GM18526 (cell line): ENCODE data around the gene CETN3.

Experiments used
- POLR2A ChIP-seq: IDR thresholded peaks from 3 replicates; pipeline ENCODE4 v1.6.1; 2011; ENCODE audit not compliant: insufficient read length; ENCODE audit errors: extremely low read depth

CETN3 gene

GRCh38 chr5:90356622-90357021 lies 52.9 kb downstream of the CETN3 start:
- TF ChIP-seq POLR2A = no peak

GRCh38 chr5:90356176-90356575 lies 53.4 kb downstream of the CETN3 start:
- no peak for TF ChIP-seq POLR2A

- TF ChIP-seq POLR2A = no peak
Measured at GRCh38 chr5:90355635-90356034, 53.9 kb downstream of the CETN3 start.

GRCh38 chr5:90353254-90353653 lies 56.3 kb downstream of the CETN3 start:
- no peak for TF ChIP-seq POLR2A

GRCh38 chr5:90351101-90351500 lies 58.5 kb downstream of the CETN3 start:
- TF ChIP-seq POLR2A = no peak

GRCh38 chr5:90347462-90347861 lies 62.1 kb downstream of the CETN3 start:
- no peak for TF ChIP-seq POLR2A

GRCh38 chr5:90345684-90346083 lies 63.9 kb downstream of the CETN3 start:
- TF ChIP-seq POLR2A = no peak

GRCh38 chr5:90344689-90345088 lies 64.9 kb downstream of the CETN3 start:
- TF ChIP-seq POLR2A = no peak

- no peak for TF ChIP-seq POLR2A
Measured at GRCh38 chr5:90342576-90342975, 67.0 kb downstream of the CETN3 start.
